ENCODE data around the gene LRIG1. TPM values are rescaled to one million over a fixed set of nuclear protein-coding genes. Genes with fewer than 3 reads are reported as not detected.

The LRIG1 gene
- total RNA-seq, 1 experiment from 2014 or later: 24.1 TPM

GRCh38 chr3:66449411-66449974 lies 51.3 kb downstream of the LRIG1 start:
- TF ChIP-seq, protein P1, sequence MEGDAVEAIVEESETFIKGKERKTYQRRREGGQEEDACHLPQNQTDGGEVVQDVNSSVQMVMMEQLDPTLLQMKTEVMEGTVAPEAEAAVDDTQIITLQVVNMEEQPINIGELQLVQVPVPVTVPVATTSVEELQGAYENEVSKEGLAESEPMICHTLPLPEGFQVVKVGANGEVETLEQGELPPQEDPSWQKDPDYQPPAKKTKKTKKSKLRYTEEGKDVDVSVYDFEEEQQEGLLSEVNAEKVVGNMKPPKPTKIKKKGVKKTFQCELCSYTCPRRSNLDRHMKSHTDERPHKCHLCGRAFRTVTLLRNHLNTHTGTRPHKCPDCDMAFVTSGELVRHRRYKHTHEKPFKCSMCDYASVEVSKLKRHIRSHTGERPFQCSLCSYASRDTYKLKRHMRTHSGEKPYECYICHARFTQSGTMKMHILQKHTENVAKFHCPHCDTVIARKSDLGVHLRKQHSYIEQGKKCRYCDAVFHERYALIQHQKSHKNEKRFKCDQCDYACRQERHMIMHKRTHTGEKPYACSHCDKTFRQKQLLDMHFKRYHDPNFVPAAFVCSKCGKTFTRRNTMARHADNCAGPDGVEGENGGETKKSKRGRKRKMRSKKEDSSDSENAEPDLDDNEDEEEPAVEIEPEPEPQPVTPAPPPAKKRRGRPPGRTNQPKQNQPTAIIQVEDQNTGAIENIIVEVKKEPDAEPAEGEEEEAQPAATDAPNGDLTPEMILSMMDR (conservative IDR thresholded peaks at IDR 0.05; ENCODE audit: low read depth, low read length): no peak
- TF ChIP-seq EZH2 (IDR thresholded peaks at IDR 0.05; ENCODE audit: borderline replicate concordance, low read depth, low read length, poor library complexity, severe bottlenecking): no peak

DNA sequence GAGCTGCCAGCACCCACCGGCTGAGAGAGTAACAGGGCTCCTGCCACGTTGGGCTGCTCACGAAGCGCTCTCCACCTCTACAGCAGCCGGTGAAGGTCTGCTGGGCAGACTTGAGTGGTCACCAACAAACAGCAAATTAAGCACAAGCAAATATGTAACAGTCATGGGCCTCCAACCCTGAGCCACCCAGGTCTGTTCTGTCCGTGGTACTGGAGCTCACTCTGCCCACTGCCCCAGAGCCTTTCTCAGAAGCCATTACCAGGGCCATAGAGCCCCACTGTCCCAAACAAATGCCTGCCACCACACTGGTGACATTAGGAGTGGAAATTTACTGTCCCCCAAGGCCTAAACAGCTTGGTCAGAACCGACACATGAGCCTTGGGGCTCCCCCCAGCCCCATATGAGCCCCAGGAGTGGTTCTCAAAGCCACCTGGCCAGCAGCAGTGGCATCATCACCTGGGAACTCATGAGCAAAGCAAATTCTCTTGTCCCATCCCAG lies 56.6 kb downstream of the LRIG1 start:
- BruUV-seq (replicated peaks): no TSS peak
- Histone ChIP-seq H3K36me3 (ENCODE audit: insufficient read depth, low read length, poor library complexity, severe bottlenecking) (no peaks in the 10 kb centered on the region), H3K4me3 (ENCODE audit: low read depth, low read length, poor library complexity, severe bottlenecking) (no peak overlapping the region), H3K27ac (ENCODE audit: low read depth, low read length, poor library complexity, severe bottlenecking) (no peak overlapping the region), H3K27me3 (replicated peaks; ENCODE audit: insufficient read depth, low read depth, low read length, poor library complexity) (no peaks in the 10 kb centered on the region), H3K9me3 (ENCODE audit: low read depth, low read length, poor library complexity, severe bottlenecking) (no peaks in the 10 kb centered on the region), H3K4me1 (ENCODE audit: insufficient read depth, low read length, poor library complexity, severe bottlenecking) (peaks cover 49% of the 10 kb centered on the region)
- no peak for DNase-seq (ENCODE audit: low spot score)
- ChIA-PET CTCF (no interaction called here), POLR2A (ENCODE audit: low non-redundant PET) (no interaction called here)
- intact Hi-C loops (cut with micrococcal nuclease; ENCODE audit: unreplicated experiment): no loop called here
- TF ChIP-seq EZH2 (IDR thresholded peaks at IDR 0.05; ENCODE audit: borderline replicate concordance, low read depth, low read length, poor library complexity, severe bottlenecking): no peak
- TF ChIP-seq, protein P1 (conservative IDR thresholded peaks at IDR 0.05; ENCODE audit: low read depth, low read length): no peak

More at GRCh38 chr3:66449411-66449974, 51.3 kb downstream of the LRIG1 start:
- no peaks in the 10 kb centered on the region for H3K9me3 ChIP-seq (ENCODE audit: low read depth, low read length, poor library complexity, severe bottlenecking)
- no peak overlapping the region for H3K27ac ChIP-seq (ENCODE audit: low read depth, low read length, poor library complexity, severe bottlenecking)
- ChIA-PET CTCF (no interaction called here), POLR2A (ENCODE audit: low non-redundant PET) (no interaction called here)
- no peak overlapping the region for H3K4me3 ChIP-seq (ENCODE audit: low read depth, low read length, poor library complexity, severe bottlenecking)
- no peaks in the 10 kb centered on the region for H3K27me3 ChIP-seq (replicated peaks; ENCODE audit: insufficient read depth, low read depth, low read length, poor library complexity)
- intact Hi-C loops (cut with micrococcal nuclease; ENCODE audit: unreplicated experiment): no loop called here
- DNase-seq (ENCODE audit: low spot score): no peak
- no peaks in the 10 kb centered on the region for H3K36me3 ChIP-seq (ENCODE audit: insufficient read depth, low read length, poor library complexity, severe bottlenecking)
- H3K4me1 ChIP-seq (ENCODE audit: insufficient read depth, low read length, poor library complexity, severe bottlenecking): peaks cover 44% of the 10 kb centered on the region
- BruUV-seq (replicated peaks): no TSS peak

DNA sequence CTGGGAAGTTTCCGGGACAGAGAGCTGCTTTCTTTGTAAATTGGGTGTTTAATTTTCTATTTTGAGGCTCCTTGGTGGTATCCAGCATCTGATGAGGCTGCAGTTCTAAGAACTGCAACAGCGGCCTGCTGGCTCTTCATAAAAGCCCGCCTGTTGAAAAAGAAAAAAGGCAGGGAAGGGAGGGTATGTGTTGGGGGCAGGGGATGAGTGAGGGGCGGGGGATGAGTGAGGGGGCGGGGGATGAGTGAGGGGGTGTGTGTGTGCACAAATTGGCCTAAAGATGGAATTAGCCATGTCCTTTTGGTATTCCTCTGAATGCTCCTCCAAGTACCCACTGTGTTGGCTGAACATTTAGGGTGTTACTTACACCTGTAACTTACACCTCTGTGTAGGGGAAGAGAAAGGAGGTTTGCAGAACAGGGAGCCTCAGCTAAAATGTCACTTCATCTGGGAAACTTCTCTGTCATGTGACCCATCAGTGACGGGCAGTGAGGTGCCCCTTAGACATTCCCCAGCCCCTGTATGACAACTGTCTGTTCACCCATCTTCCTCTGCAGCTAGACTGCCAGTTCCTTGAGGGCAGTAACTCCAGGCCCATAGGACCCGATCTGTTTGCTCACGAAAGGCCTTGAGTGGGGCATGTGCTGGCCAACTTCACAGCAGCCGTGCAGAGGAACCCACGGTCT lies 57.6 kb downstream of the LRIG1 start:
- Histone ChIP-seq H3K4me3 (ENCODE audit: low read depth, low read length, poor library complexity, severe bottlenecking) (no peak overlapping the region), H3K27me3 (replicated peaks; ENCODE audit: insufficient read depth, low read depth, low read length, poor library complexity) (no peaks in the 10 kb centered on the region), H3K36me3 (ENCODE audit: insufficient read depth, low read length, poor library complexity, severe bottlenecking) (no peaks in the 10 kb centered on the region), H3K9me3 (ENCODE audit: low read depth, low read length, poor library complexity, severe bottlenecking) (no peaks in the 10 kb centered on the region), H3K4me1 (ENCODE audit: insufficient read depth, low read length, poor library complexity, severe bottlenecking) (peaks cover 46% of the 10 kb centered on the region), H3K27ac (ENCODE audit: low read depth, low read length, poor library complexity, severe bottlenecking) (peak overlapping the region; percentile 86)
- no TSS peak for BruUV-seq (replicated peaks)
- ChIA-PET CTCF (no interaction called here), POLR2A (ENCODE audit: low non-redundant PET) (no interaction called here)
- intact Hi-C loops (cut with micrococcal nuclease; ENCODE audit: unreplicated experiment): no loop called here
- DNase-seq (ENCODE audit: low spot score): no peak
- TF ChIP-seq, protein P1 (conservative IDR thresholded peaks at IDR 0.05; ENCODE audit: low read depth, low read length): no peak
- TF ChIP-seq EZH2 (IDR thresholded peaks at IDR 0.05; ENCODE audit: borderline replicate concordance, low read depth, low read length, poor library complexity, severe bottlenecking): no peak

All from A673 (cell line).